GM10266 (cell line): ENCODE measurements around the gene B4GALT1.

Experiments
- DNase-seq: peaks from one replicate; pipeline ENCODE4 v3.0.0; 2012; ENCODE audit errors: extremely low spot score
- CTCF ChIP-seq: IDR thresholded peaks from 2 replicates; pipeline ENCODE4 v1.5.1; 2012; ENCODE audit warnings: mild to moderate bottlenecking, low read depth; ENCODE audit not compliant: control insufficient read depth, insufficient read depth; ENCODE audit errors: missing control alignments

The B4GALT1 gene

DNA sequence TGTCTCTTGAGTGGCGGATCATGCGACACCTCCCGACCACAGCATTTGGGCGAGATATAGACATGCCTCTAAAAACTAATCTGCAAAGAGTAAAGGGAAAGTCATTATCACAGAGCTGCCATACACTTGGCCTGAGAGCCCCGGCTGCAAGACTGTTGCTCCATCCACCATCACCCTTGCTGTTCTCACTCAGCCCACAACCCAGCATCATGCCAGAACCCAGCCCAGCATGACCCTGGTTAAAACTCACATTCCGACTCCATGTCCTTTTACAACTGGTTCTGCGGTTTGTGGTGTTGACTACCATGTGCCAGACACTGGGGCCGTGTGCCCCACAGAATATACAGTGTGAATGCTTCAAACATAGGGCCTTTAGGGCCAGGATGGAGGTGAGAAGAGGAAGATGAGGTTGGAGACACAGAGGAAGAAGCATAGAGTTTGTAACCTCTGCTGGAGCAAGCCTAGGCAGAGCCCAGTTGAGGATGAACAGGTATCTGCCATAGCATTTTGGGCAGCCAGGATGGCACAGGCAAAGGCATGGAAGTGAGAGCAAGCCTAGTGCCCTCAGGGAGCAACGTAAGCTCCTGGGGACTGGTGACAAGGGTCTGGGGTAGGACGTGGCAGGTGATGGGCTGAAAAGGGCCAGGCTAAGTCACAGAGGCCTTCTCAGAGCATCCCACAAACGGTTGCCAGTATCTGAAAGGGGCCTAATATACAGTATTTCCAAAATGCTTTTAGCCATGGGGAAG lies 53.2 kb downstream of the B4GALT1 start:
- TF ChIP-seq CTCF: no peak
- no peak for DNase-seq

DNA sequence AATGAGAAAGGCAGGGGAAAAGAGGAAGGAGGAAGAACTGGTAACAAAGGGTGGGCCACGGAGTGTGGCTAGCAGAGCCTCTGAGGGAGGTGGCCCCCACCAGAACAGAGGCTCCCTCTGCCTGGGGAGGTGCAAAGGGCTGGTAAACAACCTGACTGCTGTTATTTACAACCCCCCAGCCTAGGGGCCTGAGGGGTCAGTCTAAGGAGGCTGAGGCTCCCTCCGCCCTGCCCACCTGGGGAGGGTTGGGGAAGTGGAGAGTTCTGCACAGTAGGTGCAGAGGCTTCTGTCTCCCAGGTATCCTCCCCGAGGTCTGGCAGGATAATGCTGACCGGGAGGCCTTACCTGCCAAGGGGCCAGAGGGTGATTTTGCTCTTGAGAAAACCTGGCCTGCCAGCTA lies 55.0 kb downstream of the B4GALT1 start:
- DNase-seq: no peak
- no peak for TF ChIP-seq CTCF

GRCh38 chr9:33111631-33112030 lies 55.5 kb downstream of the B4GALT1 start:
- no peak for DNase-seq
- no peak for TF ChIP-seq CTCF

DNA sequence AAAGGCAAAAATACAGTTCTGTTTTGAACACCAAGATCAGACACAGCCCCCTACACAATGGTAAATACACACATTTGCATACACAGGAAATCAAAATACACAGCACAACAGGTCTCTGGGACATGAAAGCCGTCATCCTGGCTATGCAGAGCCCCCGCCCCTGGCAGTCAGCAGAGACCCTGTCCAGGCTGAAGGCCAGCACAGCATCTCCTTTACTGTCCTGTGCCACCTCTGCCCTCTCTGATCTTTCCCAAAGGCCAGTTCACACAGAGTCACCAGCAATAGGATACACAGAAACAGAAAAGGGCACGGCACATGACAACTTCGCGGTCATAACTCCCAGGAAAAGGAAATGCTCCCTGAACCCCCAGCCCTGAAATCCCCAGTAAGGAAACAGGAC lies 56.5 kb downstream of the B4GALT1 start:
- no peak for TF ChIP-seq CTCF
- no peak for DNase-seq

GRCh38 chr9:33109850-33110595 lies 57.1 kb downstream of the B4GALT1 start:
- DNase-seq: no peak
- TF ChIP-seq CTCF: no peak

GRCh38 chr9:33109097-33109496 lies 58.0 kb downstream of the B4GALT1 start:
- no peak for DNase-seq
- TF ChIP-seq CTCF: no peak

DNA sequence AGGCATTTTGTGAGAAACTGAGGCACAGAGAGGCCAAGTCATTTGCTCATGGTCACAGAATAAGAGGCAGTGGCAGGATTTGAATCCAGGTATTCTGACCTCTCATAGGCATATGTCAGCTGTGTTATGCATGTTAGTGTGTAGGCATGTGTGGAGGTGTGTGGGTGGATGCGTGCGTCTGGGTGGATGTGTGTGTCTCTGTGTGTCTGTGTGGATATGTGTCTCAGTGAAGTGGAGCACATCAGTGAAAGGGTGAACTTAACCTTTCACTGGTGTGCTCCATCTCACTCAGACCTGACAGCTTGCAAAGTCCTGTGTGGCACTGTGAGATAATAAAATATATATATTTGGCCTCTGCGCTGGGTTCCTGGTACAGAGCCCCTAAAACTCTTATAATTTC lies 58.7 kb downstream of the B4GALT1 start:
- no peak for DNase-seq
- no peak for TF ChIP-seq CTCF
